ENCODE results near the gene TTC21A. TPM values are rescaled to one million over a fixed set of nuclear protein-coding genes. Genes with fewer than 3 reads are reported as not detected.

The TTC21A gene
- total and polyA plus RNA-seq, 10 of the 15 experiments (the other 5 are each of a cell fraction or from before 2014, with no cell fraction given), result 0.62 to 3.2 (median 1.2) TPM

- 50% methylated on average over 4 of the region's 4 CpGs for WGBS (ENCODE audit: insufficient coverage, insufficient replicate concordance, low lambda C conversion rate, missing lambda C conversion rate)
- ChIA-PET POLR2A (interaction anchor here (0.8 kb wide), 1 partner anchor 103 kb away, joined by 3 read pairs; no protein-coding TSS in a partner anchor), RAD21 (ENCODE audit: unreplicated experiment) (interaction anchor here (1.0 to 16.9 kb wide), 5 partner anchors 8 to 163 kb away, joined by 3 to 456 read pairs (median 3); no protein-coding TSS in a partner anchor), CTCF (interaction anchor here (15.9 kb wide), 1 partner anchor 104 kb away, joined by 756 read pairs; no protein-coding TSS in a partner anchor), SMC1A (ENCODE audit: uncharacterized antibody, unreplicated experiment) (interaction anchor here (0.9 to 25.3 kb wide), 6 partner anchors 12 to 101 kb away, joined by 3 to 648 read pairs (median 4); partner anchors contain the start of gene CX3CR1)
- no peak overlapping the region for H2AFZ ChIP-seq (ENCODE audit: control insufficient read depth, low read depth, low read length)
- H3K4me3 ChIP-seq, result no peak overlapping the region
- H3K4me2 ChIP-seq (ENCODE audit: control insufficient read depth, insufficient read depth), result no peak overlapping the region
- ATAC-seq (no peak), DNase-seq (ENCODE audit: low read depth, low spot score) (no peak), FAIRE-seq (no peak)
- H3K9ac ChIP-seq (ENCODE audit: control insufficient read depth, insufficient read depth, low read length), result no peak overlapping the region
- no peaks in the 10 kb centered on the region for H3K9me3 ChIP-seq (replicated peaks; ENCODE audit: control insufficient read depth, insufficient read depth, low read length)
- H3K27ac ChIP-seq (ENCODE audit: control insufficient read depth, insufficient read depth), result no peak overlapping the region
- H3K36me3 ChIP-seq (ENCODE audit: control insufficient read depth in 2 of 2, insufficient read depth in 2 of 2, low read length in 1 of 2), result no peaks in the 10 kb centered on the region
- in situ Hi-C loops (cut with MboI) (loop anchor here (5.0 kb wide), 2 partner anchors 102 to 197 kb away; partner anchors contain the start of gene SLC25A38), intact Hi-C loops (cut with micrococcal nuclease; ENCODE audit: unreplicated experiment) (no loop called here)
- no peaks in the 10 kb centered on the region for H4K20me1 ChIP-seq (ENCODE audit: control insufficient read depth, insufficient read depth)
- H3K4me1 ChIP-seq (ENCODE audit: control insufficient read depth, insufficient read depth, low read length), result peaks cover 6% of the 10 kb centered on the region
- no peaks in the 10 kb centered on the region for H3K79me2 ChIP-seq (ENCODE audit: control insufficient read depth, insufficient read depth, low read length)
- H3K27me3 ChIP-seq (replicated peaks in 1 of 2; ENCODE audit: control insufficient read depth in 2 of 2, insufficient read depth in 2 of 2, low read length in 1 of 2), result no peaks in the 10 kb centered on the region
- BruUV-seq (replicated peaks), result no TSS peak
- no peak for TF ChIP-seq ZSCAN29 (IDR thresholded peaks at IDR 0.05)
- no peak for TF ChIP-seq PKNOX1 (IDR thresholded peaks at IDR 0.05)
- TF ChIP-seq IKZF2 (IDR thresholded peaks at IDR 0.05), result no peak
- TF ChIP-seq NFIC (IDR thresholded peaks at IDR 0.05; ENCODE audit: low read depth, low read length), result no peak
- no peak for TF ChIP-seq POLR2A (IDR thresholded peaks at IDR 0.05; ENCODE audit: low read depth, low read length)
- TF ChIP-seq WRNIP1 (IDR thresholded peaks at IDR 0.05; ENCODE audit: borderline replicate concordance, low read depth, low read length), result no peak
- TF ChIP-seq GABPA (IDR thresholded peaks at IDR 0.05; ENCODE audit: low read depth), result no peak
- no peak for TF ChIP-seq KLF5 (IDR thresholded peaks at IDR 0.05; ENCODE audit: partially characterized antibody)
- TF ChIP-seq ZBTB40 (IDR thresholded peaks at IDR 0.05; ENCODE audit: borderline replicate concordance), result no peak
- TF ChIP-seq SREBF2 (IDR thresholded peaks at IDR 0.05; ENCODE audit: low read length), result no peak
- TF ChIP-seq ZNF274 (IDR thresholded peaks at IDR 0.05; ENCODE audit: insufficient read depth, insufficient read length), result no peak
- no peak for TF ChIP-seq TBL1XR1 (IDR thresholded peaks at IDR 0.05; ENCODE audit: low read depth, low read length)
- no peak for TF ChIP-seq ATF3 (IDR thresholded peaks at IDR 0.05; ENCODE audit: borderline replicate concordance, extremely low read depth, low read depth, low read length)
- TF ChIP-seq RELA (IDR thresholded peaks at IDR 0.05; ENCODE audit: borderline replicate concordance, partially characterized antibody), result no peak
- TF ChIP-seq HCFC1 (IDR thresholded peaks at IDR 0.05; ENCODE audit: low read length), result no peak
- no peak for TF ChIP-seq MYC (IDR thresholded peaks at IDR 0.05; ENCODE audit: insufficient read depth, insufficient read length, insufficient replicate concordance, low read length, severe bottlenecking)
- no peak for TF ChIP-seq EGR1 (IDR thresholded peaks at IDR 0.05; ENCODE audit: borderline replicate concordance in 1 of 2, low read depth in 2 of 2, low read length in 2 of 2)
- TF ChIP-seq EED (IDR thresholded peaks at IDR 0.05; ENCODE audit: low read depth), result no peak
These were observed 77.4 kb downstream of the TTC21A start for GRCh38 chr3:39184968-39185285.
